K562 (cell line): ENCODE measurements around the gene NDUFB10. TPM values are rescaled to one million over a fixed set of nuclear protein-coding genes. Genes with fewer than 3 reads are reported as not detected.

ENCODE experiments used
- ARID2 ChIP-seq: fragments of 450-650 bp; IDR thresholded peaks from 2 replicates; pipeline ENCODE4 v1.6.1; 2017; ENCODE audit warnings: antibody characterized with exemption, mild to moderate bottlenecking
- CHD1 ChIP-seq: fragments of 200-600 bp; sonication (generic); IDR thresholded peaks from one replicate; pipeline ENCODE4 v1.6.1; 2012; ENCODE audit warnings: mild to moderate bottlenecking, moderate library complexity, low read length, inconsistent platforms
- FOS ChIP-seq: IDR thresholded peaks from 3 replicates; pipeline ENCODE4 v1.6.1; 2011; ENCODE audit not compliant: insufficient read length; ENCODE audit errors: extremely low read depth
- FOXA1 ChIP-seq: fragments of 450-650 bp; IDR thresholded peaks from 2 replicates; pipeline ENCODE4 v1.6.1; 2016; ENCODE audit warnings: mild to moderate bottlenecking, borderline replicate concordance
- FOXA3 ChIP-seq, 2 experiments: fragments of 450-650 bp in 1 of 2; sonication (generic) in 1 of 2; formaldehyde crosslinking; IDR thresholded peaks in 1 of 2; conservative IDR thresholded peaks in 1 of 2; 2 replicates each; pipeline versions ENCODE4 v1.4.0 to v1.8.0; 2020 to 2022; ENCODE audit warnings: mild to moderate bottlenecking in 2 of 2, missing genetic modification reagents in 1 of 2
- HMGXB4 ChIP-seq: sonication (generic); formaldehyde crosslinking; IDR thresholded peaks from 2 replicates; pipeline ENCODE4 v1.8.1; 2023; ENCODE audit warnings: mild to moderate bottlenecking, missing genetic modification reagents
- HNRNPL ChIP-seq: fragments of 200-400 bp; formaldehyde crosslinking; IDR thresholded peaks from 2 replicates; pipeline ENCODE4 v1.6.1; 2017; ENCODE audit warnings: low read depth, mild to moderate bottlenecking, low read length
- MAZ ChIP-seq, 2 experiments: fragments of 450-650 bp in 1 of 2; sonication (generic) in 1 of 2; formaldehyde crosslinking; IDR thresholded peaks in 1 of 2; conservative IDR thresholded peaks in 1 of 2; 2 replicates each; pipeline versions ENCODE4 v1.4.0 to v1.5.0; 2020; ENCODE audit warnings: mild to moderate bottlenecking in 1 of 2, missing genetic modification reagents in 1 of 2
- SAFB2 ChIP-seq: fragments of 200-400 bp; formaldehyde crosslinking; IDR thresholded peaks from 2 replicates; pipeline ENCODE4 v1.6.1; 2018; ENCODE audit warnings: borderline replicate concordance, low read length, low read depth, moderate library complexity; ENCODE audit not compliant: severe bottlenecking
- SLC30A9 ChIP-seq: fragments of 250-450 bp; sonication (Bioruptor Pico); IDR thresholded peaks from 2 replicates; pipeline ENCODE4 v1.8.0; 2022; ENCODE audit warnings: mild to moderate bottlenecking, moderate library complexity
- SMAD3 ChIP-seq: fragments of 450-650 bp; formaldehyde crosslinking; conservative IDR thresholded peaks from 2 replicates; pipeline ENCODE4 v1.4.0; 2020; ENCODE audit warnings: mild to moderate bottlenecking
- SP1 ChIP-seq: sonication (generic); formaldehyde crosslinking; IDR thresholded peaks from 2 replicates; pipeline ENCODE4 v1.8.1; 2022; ENCODE audit warnings: mild to moderate bottlenecking, missing genetic modification reagents
- STAG1 ChIP-seq: sonication (generic); formaldehyde crosslinking; IDR thresholded peaks from 2 replicates; pipeline ENCODE4 v1.5.0; 2020; ENCODE audit warnings: missing genetic modification reagents, borderline replicate concordance
- STAT5A ChIP-seq: IDR thresholded peaks from 2 replicates; pipeline ENCODE4 v1.6.1; 2012; ENCODE audit warnings: low read length, inconsistent platforms, borderline replicate concordance
- TSC22D4 ChIP-seq: fragments of 450-650 bp; IDR thresholded peaks from 2 replicates; pipeline ENCODE4 v1.6.1; 2016; ENCODE audit warnings: missing genetic modification characterization, missing biosample characterization, control low read depth
- ZNF444 ChIP-seq: fragments of 250-450 bp; sonication (Bioruptor Pico); IDR thresholded peaks from 2 replicates; pipeline ENCODE4 v1.4.0; 2020; ENCODE audit warnings: mild to moderate bottlenecking, moderate library complexity
- ZNF592 ChIP-seq: fragments of 450-650 bp; IDR thresholded peaks from 2 replicates; pipeline ENCODE4 v1.6.1; 2017; ENCODE audit warnings: antibody characterized with exemption, mild to moderate bottlenecking
- ZNF707 ChIP-seq: fragments of 250-450 bp; sonication (Bioruptor Pico); conservative IDR thresholded peaks from 2 replicates; pipeline ENCODE4 v1.8.0; 2022; ENCODE audit warnings: inconsistent platforms, mild to moderate bottlenecking, moderate library complexity
- ZNF785 ChIP-seq: fragments of 250-450 bp; sonication (Bioruptor Pico); IDR thresholded peaks from 2 replicates; pipeline ENCODE4 v1.4.0; 2020; ENCODE audit warnings: mild to moderate bottlenecking
- polyA plus RNA-seq, 8 experiments: library from polyadenylated mRNA; depleted of rRNA in 4 of 8; stranded (reverse) in 5 of 8; unstranded in 3 of 8; fragments of >200 nt; fragmentation: Nextera tagmentation in 2 of 8; fragmentation: Illumina TruSeq in 1 of 8; extraction: Ambion mirVana in 2 of 8; extraction: Trizol in 1 of 8; gene quantifications; 2 replicates each; pipeline versions ENCODE4 v1.2.1 to v1.2.3, GENCODE V29; 2011 to 2014; ENCODE audit warnings: inconsistent platforms in 1 of 8, missing spikeins in 1 of 8
- total RNA-seq, 7 experiments: library from RNA; depleted of rRNA in 6 of 7; stranded (reverse); fragments of >200 nt in 6 of 7; fragmentation: Illumina TruSeq in 2 of 7; extraction: Trizol in 2 of 7; gene quantifications; 2 replicates each; pipeline versions ENCODE4 v1.2.1 to v1.2.3, GENCODE V29; 2011 to 2021; ENCODE audit warnings: low replicate concordance in 1 of 7

Gene NDUFB10
- total and polyA plus RNA-seq, 9 of the 15 experiments (the other 6 are each of a cell fraction or from before 2014, with no cell fraction given), result 69.3 to 527 (median 161) TPM

GRCh38 chr16:1942810-1943726 lies 16.3 kb upstream of the NDUFB10 start, which contains the start of gene MSRB1 (continued):
- TF ChIP-seq SP1 (CRISPR knock-in tag) (peak; percentile 88), ZNF707 (no peak), STAT5A (no peak), ZNF592 (no peak), FOXA3 (CRISPR knock-in tag; conservative IDR thresholded peaks at IDR 0.05 in 1 of 2, IDR thresholded peaks at IDR 0.05 in 1 of 2) (no peak), SLC30A9 (CRISPR knock-in tag) (no peak), HMGXB4 (CRISPR knock-in tag) (no peak), SMAD3 (no peak), ZNF444 (CRISPR knock-in tag) (no peak), FOS (peak; percentile 41), MAZ (CRISPR knock-in tag; conservative IDR thresholded peaks at IDR 0.05 in 1 of 2, IDR thresholded peaks at IDR 0.05 in 1 of 2) (peak; percentile 49 to 61; a peak in 2 of 4 replicates), TSC22D4 (tag) (no peak), HNRNPL (no peak), STAG1 (CRISPR knock-in tag) (no peak), FOXA1 (no peak), SAFB2 (no peak), ARID2 (no peak), CHD1 (no peak), ZNF785 (CRISPR knock-in tag) (no peak)
